Mucosa of descending colon (tissue), 3 donors: ENCODE data around the gene KPNA4. TPM values are rescaled to one million over a fixed set of nuclear protein-coding genes. Genes with fewer than 3 reads are reported as not detected.
"Not testable (repeated sequence)": the region's sequence is repeated elsewhere in the genome, so short reads cannot be mapped to it uniquely, and the experiment has no call there.

Experiments used
- ATAC-seq: fragments of 200-7000 bp; cut with Tn5 transposase; one replicate; pipeline ENCODE4 v1.9.1; 2020; ENCODE audit warnings: mild to moderate bottlenecking, moderate library complexity
- DNase-seq, 3 donors: peaks; one replicate each; pipeline ENCODE4 v3.0.0-alpha.2; 2020
- H3K36me3 ChIP-seq: fragments of 200-600 bp; one replicate; pipeline ENCODE4 v1.8.0; 2021; ENCODE audit warnings: low read depth, mild to moderate bottlenecking
- H3K4me1 ChIP-seq: fragments of 200-600 bp; one replicate; pipeline ENCODE4 v1.8.0; 2021; ENCODE audit warnings: low read depth, mild to moderate bottlenecking
- H3K4me3 ChIP-seq: fragments of 200-600 bp; one replicate; pipeline ENCODE4 v1.8.0; 2021; ENCODE audit warnings: mild to moderate bottlenecking
- H3K9me3 ChIP-seq: fragments of 200-600 bp; one replicate; pipeline ENCODE4 v1.8.0; 2021; ENCODE audit warnings: mild to moderate bottlenecking
- CTCF ChIP-seq: fragments of 200-600 bp; IDR thresholded peaks from one replicate; pipeline ENCODE4 v1.8.0; 2022; ENCODE audit warnings: antibody characterized with exemption, mild to moderate bottlenecking
- intact Hi-C, 2 donors: fragments of 100-400 bp; cut with DNase I in 1 of 2; cut with micrococcal nuclease in 1 of 2; formaldehyde crosslinking; loops; one replicate each; pipeline versions ENCODE4 v1.11.0 to v1.11.1; 2022; cut with DNase I, micrococcal nuclease
- total RNA-seq, 3 donors: library from RNA; stranded (reverse); fragmentation: NEBNext Ultra II Directional in 2 of 3; extraction: Animal tissue kit (Norgen Biotek cat#: 25700) in 2 of 3; gene quantifications; one replicate each; pipeline versions ENCODE4 v1.2.1 to v1.2.4, GENCODE V29; 2021 to 2023
- donor health status: DM: no; HTN: no; CAD: no; lungs with moderate emphysema.
- donor health status: DM: no; HTN: no; CAD: no.
- donor health status: DM: no; HTN: yes; CAD: no.

Gene KPNA4
- total RNA-seq, 3 donors from 2014 or later, result 46.2 to 91.0 (median 48.1) TPM

- ATAC-seq (peak; percentile 62), DNase-seq (peak in 1 of 3 donors; percentile 15)
- intact Hi-C loops, result no loop called here
These were observed 12.3 kb upstream of the KPNA4 start for GRCh38 chr3:160577556-160578195.

GRCh38 chr3:160577093-160577492, 11.7 kb upstream of the KPNA4 start:
- intact Hi-C loops, result no loop called here
- H3K4me1 ChIP-seq, result no peaks in the 10 kb centered on the region
- H3K9me3 ChIP-seq, result peaks cover 2% of the 10 kb centered on the region
- DNase-seq (no peak), ATAC-seq (no peak)
- no peaks in the 10 kb centered on the region for H3K36me3 ChIP-seq
- no peak for TF ChIP-seq CTCF
- no peak overlapping the region for H3K4me3 ChIP-seq

More at GRCh38 chr3:160577556-160578195, 12.3 kb upstream of the KPNA4 start:
- no peak for TF ChIP-seq CTCF
- H3K36me3 ChIP-seq, result no peaks in the 10 kb centered on the region
- H3K9me3 ChIP-seq, result peaks cover 2% of the 10 kb centered on the region
- H3K4me1 ChIP-seq, result no peaks in the 10 kb centered on the region
- H3K4me3 ChIP-seq, result no peak overlapping the region

- no peak for DNase-seq
- intact Hi-C loops, result no loop called here
- H3K4me3 ChIP-seq, result no peak overlapping the region
- no peak for ATAC-seq
- no peaks in the 10 kb centered on the region for H3K36me3 ChIP-seq
- H3K4me1 ChIP-seq, result no peaks in the 10 kb centered on the region
- TF ChIP-seq CTCF, result no peak
- peaks cover 2% of the 10 kb centered on the region for H3K9me3 ChIP-seq
These were observed 11.2 kb upstream of the KPNA4 start for GRCh38 chr3:160576621-160577020.

GRCh38 chr3:160575589-160575988, 10.2 kb upstream of the KPNA4 start:
- TF ChIP-seq CTCF, result no peak
- intact Hi-C loops, result no loop called here
- no peak for ATAC-seq
- no peaks in the 10 kb centered on the region for H3K9me3 ChIP-seq
- no peak overlapping the region for H3K4me3 ChIP-seq
- no peaks in the 10 kb centered on the region for H3K4me1 ChIP-seq
- no peak for DNase-seq
- H3K36me3 ChIP-seq, result no peaks in the 10 kb centered on the region

- no peak for TF ChIP-seq CTCF
- Histone ChIP-seq H3K4me3 (no peak overlapping the region), H3K36me3 (no peaks in the 10 kb centered on the region), H3K4me1 (no peaks in the 10 kb centered on the region), H3K9me3 (no peaks in the 10 kb centered on the region)
- intact Hi-C loops, result no loop called here
- DNase-seq (no peak), ATAC-seq (no peak)
These were observed 9.3 kb upstream of the KPNA4 start for GRCh38 chr3:160574636-160575035.

- H3K4me3 ChIP-seq, ATAC-seq, DNase-seq, intact Hi-C loops, H3K4me1 ChIP-seq, H3K9me3 ChIP-seq, H3K36me3 ChIP-seq: not testable (repeated sequence)
These were observed 8.7 kb upstream of the KPNA4 start for GRCh38 chr3:160573955-160574525.
